Right renal cortex interstitium (tissue), 3 donors: ENCODE results near the gene TMEM82. TPM values are rescaled to one million over a fixed set of nuclear protein-coding genes. Genes with fewer than 3 reads are reported as not detected.

Source experiments
- DNase-seq, 3 donors: peaks; one replicate each; pipeline ENCODE4 v3.0.0-alpha.2; 2013; ENCODE audit warnings: low read depth in 3 of 3, low spot score in 2 of 3
- polyA plus RNA-seq, 3 donors: library from polyadenylated mRNA; unstranded; fragments of 120-200 nt; gene quantifications; one replicate each; pipeline ENCODE4 v1.2.1, GENCODE V29; 2013; ENCODE audit not compliant: insufficient read length in 3 of 3

TMEM82 gene
- polyA plus RNA-seq, 3 donors, result 2.6 to 3.5 (median 3.3) TPM

GRCh38 chr1:15775706-15776105 is 33.4 kb downstream of the TMEM82 start:
- DNase-seq, result no peak

- DNase-seq, result no peak
Observed at GRCh38 chr1:15777909-15778707, 35.8 kb downstream of the TMEM82 start.

GRCh38 chr1:15785683-15786082 is 43.4 kb downstream of the TMEM82 start:
- no peak for DNase-seq

GRCh38 chr1:15786581-15786980 is 44.3 kb downstream of the TMEM82 start:
- no peak for DNase-seq

GRCh38 chr1:15788624-15789301 is 46.5 kb downstream of the TMEM82 start:
- no peak for DNase-seq

- DNase-seq, result no peak
Observed at GRCh38 chr1:15796086-15796462, 53.8 kb downstream of the TMEM82 start.

Other genes starting within 250 kb of the TMEM82 start
- 10 to 100 TPM; 22.6 to 26.9 (median 25.8) TPM for gene CASP9, start 218.3 kb upstream of the TMEM82 start, polyA plus RNA-seq
- gene DNAJC16, start 215.7 kb upstream of the TMEM82 start, polyA plus RNA-seq, result 10 to 100 TPM; 30.1 to 34.0 (median 32.1) TPM
- gene AGMAT, start 157.4 kb upstream of the TMEM82 start, polyA plus RNA-seq, result 10 to 100 TPM; 25.2 to 37.8 (median 35.5) TPM
- 10 to 100 TPM; 18.2 to 18.8 (median 18.3) TPM for gene DDI2, start 125.0 kb upstream of the TMEM82 start, polyA plus RNA-seq
- gene PLEKHM2, start 58.2 kb upstream of the TMEM82 start, polyA plus RNA-seq, result 10 to 100 TPM; 37.9 to 46.7 (median 43.0) TPM
- 1 to 10 TPM; 1.3 to 1.7 (median 1.4) TPM for gene SLC25A34, start 6.2 kb upstream of the TMEM82 start, polyA plus RNA-seq
- 10 to 100 TPM; 41.7 to 55.0 (median 41.8) TPM for gene FBLIM1, start 16.3 kb downstream of the TMEM82 start, polyA plus RNA-seq
- 1 to 10 TPM in 2 of 3 donors, under 1 TPM in 1; 0.92 to 1.1 (median 1.1) TPM for gene UQCRHL, start 65.2 kb downstream of the TMEM82 start, polyA plus RNA-seq
- 10 to 100 TPM; 50.5 to 59.2 (median 53.1) TPM for gene SPEN, start 105.2 kb downstream of the TMEM82 start, polyA plus RNA-seq
- 10 to 100 TPM; 25.7 to 29.9 (median 28.3) TPM for gene ZBTB17, start 233.6 kb downstream of the TMEM82 start, polyA plus RNA-seq